GM12875 (cell line): ENCODE measurements around the gene NUMBL.
"Not testable (repeated sequence)": the region's sequence is repeated elsewhere in the genome, so short reads cannot be mapped to it uniquely, and the experiment has no call there.

Experiments used
- H3K4me3 ChIP-seq: one replicate; pipeline ENCODE4 v1.5.1; 2011; ENCODE audit warnings: low read depth, low read length, control low read depth
- CTCF ChIP-seq: IDR thresholded peaks from 2 replicates; pipeline ENCODE4 v1.5.1; 2011; ENCODE audit warnings: low read depth, mild to moderate bottlenecking, control low read depth, inconsistent platforms, low read length, moderate library complexity, borderline replicate concordance; ENCODE audit not compliant: insufficient read depth

The NUMBL gene

GRCh38 chr19:40661616-40662015 is 28.8 kb downstream of the NUMBL start:
- H3K4me3 ChIP-seq: no peak overlapping the region
- TF ChIP-seq CTCF: no peak

- TF ChIP-seq CTCF: no peak
- no peak overlapping the region for H3K4me3 ChIP-seq
Measured at GRCh38 chr19:40659566-40659965, 30.9 kb downstream of the NUMBL start.

GRCh38 chr19:40659116-40659515 is 31.3 kb downstream of the NUMBL start:
- no peak for TF ChIP-seq CTCF
- H3K4me3 ChIP-seq: no peak overlapping the region

- H3K4me3 ChIP-seq: no peak overlapping the region
- no peak for TF ChIP-seq CTCF
Measured at GRCh38 chr19:40658031-40658430, 32.4 kb downstream of the NUMBL start.

- not testable (repeated sequence) for H3K4me3 ChIP-seq
Measured at GRCh38 chr19:40655684-40656083, 34.8 kb downstream of the NUMBL start.

- H3K4me3 ChIP-seq: not testable (repeated sequence)
Measured at GRCh38 chr19:40652303-40652702, 38.1 kb downstream of the NUMBL start.

GRCh38 chr19:40650749-40651305 is 39.6 kb downstream of the NUMBL start:
- H3K4me3 ChIP-seq: no peak overlapping the region
- no peak for TF ChIP-seq CTCF

GRCh38 chr19:40649903-40650675 is 40.4 kb downstream of the NUMBL start:
- not testable (repeated sequence) for H3K4me3 ChIP-seq
